Activated effector memory CD4-positive, alpha-beta T cell treated with Interleukin-2 at 50 U/mL for 16 hours (primary cell): Measurements from ENCODE around the gene MATK.
"Not testable (repeated sequence)": the region's sequence is repeated elsewhere in the genome, so short reads cannot be mapped to it uniquely, and the experiment has no call there.

Experiments used
- DNase-seq: peaks from one replicate; pipeline ENCODE4 v3.0.0-alpha.2; 2020

MATK gene

GRCh38 chr19:3785938-3786824, at the start of gene MATK:
Gene MATK (minus strand): TSS chr19:3786381. CDS start chr19:3785135, 1,246 bp downstream.
- no peak for DNase-seq

- no peak for DNase-seq
Measured at GRCh38 chr19:3835055-3835435, 48.9 kb upstream of the MATK start.

- no peak for DNase-seq
Measured at GRCh38 chr19:3834349-3835054, 48.3 kb upstream of the MATK start.

GRCh38 chr19:3833578-3834348, 47.6 kb upstream of the MATK start:
- DNase-seq = no peak

GRCh38 chr19:3832001-3832400, 45.8 kb upstream of the MATK start:
- DNase-seq = no peak

- DNase-seq = no peak
Measured at GRCh38 chr19:3831601-3832000, 45.4 kb upstream of the MATK start.

GRCh38 chr19:3830621-3831589, 44.7 kb upstream of the MATK start:
- no peak for DNase-seq

GRCh38 chr19:3827306-3827705, 41.1 kb upstream of the MATK start:
- DNase-seq = no peak

GRCh38 chr19:3826163-3826562, 40.0 kb upstream of the MATK start:
- DNase-seq = no peak

- DNase-seq = no peak
Measured at GRCh38 chr19:3825286-3825956, 39.2 kb upstream of the MATK start.

- DNase-seq = no peak
Measured at GRCh38 chr19:3823350-3823713, 37.2 kb upstream of the MATK start.

GRCh38 chr19:3822683-3823349, 36.6 kb upstream of the MATK start:
- DNase-seq = no peak

- DNase-seq = peak; percentile 84
Measured at GRCh38 chr19:3821857-3822364, 35.7 kb upstream of the MATK start.

- no peak for DNase-seq
Measured at GRCh38 chr19:3821156-3821555, 35.0 kb upstream of the MATK start.

GRCh38 chr19:3819989-3820388, 33.8 kb upstream of the MATK start:
- DNase-seq = no peak

- no peak for DNase-seq
Measured at GRCh38 chr19:3818918-3819317, 32.7 kb upstream of the MATK start.

- DNase-seq = no peak
Measured at GRCh38 chr19:3818466-3818865, 32.3 kb upstream of the MATK start.

GRCh38 chr19:3817761-3818160, 31.6 kb upstream of the MATK start:
- DNase-seq = no peak

- no peak for DNase-seq
Measured at GRCh38 chr19:3816566-3817218, 30.5 kb upstream of the MATK start.

- not testable (repeated sequence) for DNase-seq
Measured at GRCh38 chr19:3816148-3816547, 30.0 kb upstream of the MATK start.
